Breast epithelium (tissue), 3 donors: Measurements from ENCODE around the gene SF3B1.

Source experiments
- POLR2A ChIP-seq: fragments of 450-650 bp; IDR thresholded peaks from one replicate; pipeline ENCODE4 v1.6.1; 2016; ENCODE audit warnings: antibody characterized with exemption, mild to moderate bottlenecking, moderate library complexity
- TF ChIP-seq, protein P1 (sequence below), 3 donors: fragments of 450-650 bp; IDR thresholded peaks; one replicate each; pipeline ENCODE4 v1.5.1; 2016 to 2017; ENCODE audit warnings: antibody characterized with exemption in 3 of 3, mild to moderate bottlenecking in 3 of 3, moderate library complexity in 3 of 3

DNA sequence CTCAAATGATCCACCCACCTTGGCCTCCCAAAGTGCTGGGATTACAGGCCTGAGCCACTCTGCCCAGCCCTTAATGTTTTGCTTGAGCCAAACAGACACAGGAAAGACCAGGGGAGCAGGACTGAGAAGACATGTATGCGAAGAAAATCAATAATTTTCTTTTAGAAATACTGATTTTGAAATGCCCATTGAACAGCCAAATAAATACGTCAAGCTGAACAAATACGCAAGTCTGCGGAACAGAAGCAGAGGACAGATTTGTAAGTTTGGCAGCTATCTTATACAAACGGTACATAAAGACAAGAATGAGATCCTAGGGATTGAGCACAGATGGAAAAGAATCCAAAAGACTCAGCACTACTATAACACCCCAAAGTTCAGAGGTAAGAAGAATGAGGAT lies 20.8 kb downstream of the SF3B1 start:
- TF ChIP-seq POLR2A: no peak
- TF ChIP-seq, protein P1, sequence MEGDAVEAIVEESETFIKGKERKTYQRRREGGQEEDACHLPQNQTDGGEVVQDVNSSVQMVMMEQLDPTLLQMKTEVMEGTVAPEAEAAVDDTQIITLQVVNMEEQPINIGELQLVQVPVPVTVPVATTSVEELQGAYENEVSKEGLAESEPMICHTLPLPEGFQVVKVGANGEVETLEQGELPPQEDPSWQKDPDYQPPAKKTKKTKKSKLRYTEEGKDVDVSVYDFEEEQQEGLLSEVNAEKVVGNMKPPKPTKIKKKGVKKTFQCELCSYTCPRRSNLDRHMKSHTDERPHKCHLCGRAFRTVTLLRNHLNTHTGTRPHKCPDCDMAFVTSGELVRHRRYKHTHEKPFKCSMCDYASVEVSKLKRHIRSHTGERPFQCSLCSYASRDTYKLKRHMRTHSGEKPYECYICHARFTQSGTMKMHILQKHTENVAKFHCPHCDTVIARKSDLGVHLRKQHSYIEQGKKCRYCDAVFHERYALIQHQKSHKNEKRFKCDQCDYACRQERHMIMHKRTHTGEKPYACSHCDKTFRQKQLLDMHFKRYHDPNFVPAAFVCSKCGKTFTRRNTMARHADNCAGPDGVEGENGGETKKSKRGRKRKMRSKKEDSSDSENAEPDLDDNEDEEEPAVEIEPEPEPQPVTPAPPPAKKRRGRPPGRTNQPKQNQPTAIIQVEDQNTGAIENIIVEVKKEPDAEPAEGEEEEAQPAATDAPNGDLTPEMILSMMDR (IDR thresholded peaks at IDR 0.05): no peak
